A673 (cell line): ENCODE measurements around the gene KIF23. TPM values are rescaled to one million over a fixed set of nuclear protein-coding genes. Genes with fewer than 3 reads are reported as not detected.

Experiments used
- BruUV-seq: library from RNA; stranded (reverse); fragments of 400-500 nt; replicated peaks from 2 replicates; lab custom pipeline; 2021; lab: Mats Ljungman, UMichigan
- CTCF ChIA-PET: fragments of 300-600 bp; sonication (Branson Sonifier 250); formaldehyde crosslinking; loops from one replicate; lab custom pipeline; 2022; ENCODE audit warnings: antibody characterized with exemption; lab: Charles Lee
- POLR2A ChIA-PET: fragments of 300-600 bp; sonication (Branson Sonifier 250); formaldehyde crosslinking; loops from one replicate; lab custom pipeline; 2022; ENCODE audit warnings: antibody characterized with exemption; ENCODE audit not compliant: low non-redundant PET; lab: Charles Lee
- DNase-seq: peaks from one replicate; pipeline ENCODE4 v3.0.0-alpha.2; 2015; ENCODE audit warnings: low spot score
- H3K27ac ChIP-seq: fragments of 200-600 bp; sonication (generic); 2 replicates; pipeline ENCODE4 v1.5.1; 2016; ENCODE audit warnings: mixed run types, low read depth, mild to moderate bottlenecking, mixed read lengths, antibody characterized with exemption, low read length; ENCODE audit not compliant: poor library complexity, severe bottlenecking
- H3K27me3 ChIP-seq: fragments of 200-600 bp; sonication (generic); replicated peaks from 2 replicates; pipeline ENCODE4 v1.6.1; 2017; ENCODE audit warnings: mixed run types, low read depth, mild to moderate bottlenecking, mixed read lengths, antibody characterized with exemption, low read length; ENCODE audit not compliant: insufficient read depth, poor library complexity
- H3K36me3 ChIP-seq: fragments of 200-600 bp; sonication (generic); 2 replicates; pipeline ENCODE4 v1.6.1; 2016; ENCODE audit warnings: mixed run types, mild to moderate bottlenecking, mixed read lengths, antibody characterized with exemption, low read length; ENCODE audit not compliant: insufficient read depth, poor library complexity, severe bottlenecking
- H3K4me1 ChIP-seq: fragments of 200-600 bp; sonication (generic); 2 replicates; pipeline ENCODE4 v1.6.1; 2017; ENCODE audit warnings: mixed run types, mild to moderate bottlenecking, mixed read lengths, antibody characterized with exemption, low read length; ENCODE audit not compliant: insufficient read depth, poor library complexity, severe bottlenecking
- H3K4me3 ChIP-seq: fragments of 200-600 bp; sonication (generic); 2 replicates; pipeline ENCODE4 v1.5.1; 2016; ENCODE audit warnings: low read depth, mixed run types, mild to moderate bottlenecking, mixed read lengths, low read length; ENCODE audit not compliant: poor library complexity, severe bottlenecking
- H3K9me3 ChIP-seq: fragments of 200-600 bp; sonication (generic); 2 replicates; pipeline ENCODE4 v1.6.1; 2016; ENCODE audit warnings: mixed run types, low read depth, mild to moderate bottlenecking, mixed read lengths, antibody characterized with exemption, low read length; ENCODE audit not compliant: poor library complexity, severe bottlenecking
- CTCF ChIP-seq: fragments of 300-800, 200-600 bp; sonication (generic); conservative IDR thresholded peaks from 2 replicates; pipeline ENCODE4 v1.5.1; 2017; ENCODE audit warnings: low read depth, mild to moderate bottlenecking, antibody characterized with exemption, low read length, moderate library complexity, mixed read lengths
- EZH2 ChIP-seq: fragments of 200-600 bp; sonication (generic); IDR thresholded peaks from 2 replicates; pipeline ENCODE4 v1.6.1; 2017; ENCODE audit warnings: borderline replicate concordance, low read depth, mild to moderate bottlenecking, mixed read lengths, antibody characterized with exemption, low read length; ENCODE audit not compliant: poor library complexity, severe bottlenecking
- intact Hi-C: fragments of 100-400 bp; cut with micrococcal nuclease; formaldehyde crosslinking; loops from one replicate; pipeline ENCODE4 v1.10.0; 2022; ENCODE audit not compliant: unreplicated experiment
- total RNA-seq: library from RNA; stranded (reverse); gene quantifications from 2 replicates; pipeline ENCODE4 v1.2.3, GENCODE V29; 2021

The KIF23 gene
- total RNA-seq, 1 experiment from 2014 or later: 124 TPM

- BruUV-seq: no TSS peak
- intact Hi-C loops: loop anchor here (5.0 kb wide), 1 partner anchor 357 kb away; no protein-coding TSS in a partner anchor
- Histone ChIP-seq H3K36me3 (peaks cover 37% of the 10 kb centered on the region), H3K4me3 (peak overlapping the region; percentile 98), H3K9me3 (no peaks in the 10 kb centered on the region), H3K27ac (peak overlapping the region; percentile 95), H3K4me1 (peaks cover 7% of the 10 kb centered on the region), H3K27me3 (no peaks in the 10 kb centered on the region)
- CTCF ChIA-PET: interaction anchor here (0.9 kb wide), 1 partner anchor 355 kb away, joined by 5 read pairs; no protein-coding TSS in a partner anchor
- DNase-seq: peak; percentile 57
- POLR2A ChIA-PET: no interaction called here
- TF ChIP-seq EZH2 (no peak), CTCF (no peak)
These were observed 585 bp downstream of the KIF23 start for GRCh38 chr15:69414701-69415167.

- DNase-seq: peak; percentile 14
- Histone ChIP-seq H3K36me3 (peaks cover 44% of the 10 kb centered on the region), H3K27ac (peak overlapping the region; percentile 95), H3K9me3 (no peaks in the 10 kb centered on the region), H3K4me3 (peak overlapping the region; percentile 98), H3K27me3 (no peaks in the 10 kb centered on the region), H3K4me1 (peaks cover 7% of the 10 kb centered on the region)
- CTCF ChIA-PET: no interaction called here
- TF ChIP-seq EZH2 (no peak), CTCF (no peak)
- POLR2A ChIA-PET: no interaction called here
- intact Hi-C loops: no loop called here
- BruUV-seq: TSS peak; percentile 69
These were observed 1.2 kb downstream of the KIF23 start for GRCh38 chr15:69415381-69415780.

GRCh38 chr15:69417581-69417980 lies 3.4 kb downstream of the KIF23 start:
- no peaks in the 10 kb centered on the region for H3K27me3 ChIP-seq
- intact Hi-C loops: no loop called here
- ChIA-PET CTCF (no interaction called here), POLR2A (no interaction called here)
- H3K4me3 ChIP-seq: no peak overlapping the region
- peaks cover 7% of the 10 kb centered on the region for H3K4me1 ChIP-seq
- TF ChIP-seq EZH2 (no peak), CTCF (no peak)
- BruUV-seq: no TSS peak
- H3K27ac ChIP-seq: no peak overlapping the region
- no peak for DNase-seq
- no peaks in the 10 kb centered on the region for H3K9me3 ChIP-seq
- peaks cover 66% of the 10 kb centered on the region for H3K36me3 ChIP-seq
